Epidermal melanocyte (primary cell): ENCODE measurements around the gene CRCP.
"Not testable (repeated sequence)": the region's sequence is repeated elsewhere in the genome, so short reads cannot be mapped to it uniquely, and the experiment has no call there.

Experiments
- DNase-seq: peaks from one replicate; pipeline ENCODE4 v3.0.0; 2011; ENCODE audit warnings: low spot score; ENCODE audit not compliant: insufficient read length

CRCP gene

DNA sequence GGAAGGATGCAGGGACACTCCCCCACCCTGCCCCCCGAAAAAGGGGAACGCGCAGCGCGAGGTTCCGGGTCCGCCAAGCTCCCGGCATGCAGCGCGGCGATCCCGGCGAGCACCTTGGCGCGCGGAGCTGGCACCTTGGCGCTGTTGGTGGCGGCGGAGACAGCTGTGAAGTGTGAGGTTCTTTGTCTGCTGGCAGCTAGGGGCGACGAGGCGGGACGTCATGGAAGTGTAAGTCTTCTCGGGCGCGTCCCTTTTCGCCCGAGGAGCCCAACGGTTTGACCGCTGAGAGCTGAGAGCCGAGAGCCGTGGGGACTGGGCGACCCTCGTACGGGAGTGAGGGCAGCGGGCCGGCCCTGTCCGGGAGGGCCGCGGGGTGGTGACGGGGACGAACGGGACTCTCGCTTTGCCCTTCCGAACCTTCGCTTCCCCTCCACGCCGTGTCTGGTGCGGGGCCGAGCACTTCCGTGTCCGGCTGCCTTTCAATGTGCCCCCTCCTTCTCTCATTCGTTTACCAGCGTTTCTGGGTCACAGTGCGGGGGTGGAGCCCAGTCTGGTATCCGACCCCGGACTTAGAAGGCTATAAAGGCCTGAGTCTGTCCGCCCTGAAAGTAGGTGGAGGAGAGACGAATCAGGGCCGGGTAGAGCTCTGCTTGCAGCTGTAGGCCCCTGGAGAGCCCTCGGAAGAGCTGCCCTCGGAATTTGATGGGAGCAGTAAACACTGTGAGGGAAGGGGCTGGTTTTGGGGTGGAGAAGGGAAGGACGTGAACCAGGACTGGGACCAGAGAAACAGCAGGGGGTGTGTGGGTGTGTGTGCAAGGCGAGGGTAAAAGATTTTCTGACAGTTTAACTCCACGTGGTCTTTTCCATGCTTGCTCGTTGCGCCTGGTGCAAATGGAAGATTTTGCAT is at the start of gene CRCP:
TSS of gene CRCP (plus strand) at position 105 of the 907 bp plus-strand sequence. CDS start at position 221, 116 bp downstream.
- DNase-seq: peak; percentile 60

GRCh38 chr7:66069732-66070131 is 44.9 kb upstream of the CRCP start:
- no peak for DNase-seq

- no peak for DNase-seq
Observed at GRCh38 chr7:66070222-66070621, 44.4 kb upstream of the CRCP start.

DNA sequence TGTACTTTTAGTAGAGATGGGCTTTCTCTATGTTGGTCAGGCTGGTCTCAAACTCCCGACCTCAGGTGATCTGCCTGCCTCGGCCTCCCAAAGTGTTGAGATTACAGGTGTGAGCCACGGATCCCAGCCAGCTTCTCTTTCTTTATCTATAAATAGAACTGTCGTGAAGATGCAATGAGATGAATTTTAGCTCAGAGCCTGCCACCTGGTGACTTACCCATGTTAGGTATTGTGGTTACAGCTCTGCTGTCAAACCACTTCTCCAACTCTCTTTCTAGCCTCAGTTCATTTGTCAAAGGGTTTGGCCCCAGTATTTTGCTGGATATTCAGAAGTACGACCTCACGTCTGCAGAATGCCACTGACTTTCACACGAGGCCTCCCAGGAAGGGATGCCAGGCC is 42.4 kb upstream of the CRCP start:
- DNase-seq: not testable (repeated sequence)

DNA sequence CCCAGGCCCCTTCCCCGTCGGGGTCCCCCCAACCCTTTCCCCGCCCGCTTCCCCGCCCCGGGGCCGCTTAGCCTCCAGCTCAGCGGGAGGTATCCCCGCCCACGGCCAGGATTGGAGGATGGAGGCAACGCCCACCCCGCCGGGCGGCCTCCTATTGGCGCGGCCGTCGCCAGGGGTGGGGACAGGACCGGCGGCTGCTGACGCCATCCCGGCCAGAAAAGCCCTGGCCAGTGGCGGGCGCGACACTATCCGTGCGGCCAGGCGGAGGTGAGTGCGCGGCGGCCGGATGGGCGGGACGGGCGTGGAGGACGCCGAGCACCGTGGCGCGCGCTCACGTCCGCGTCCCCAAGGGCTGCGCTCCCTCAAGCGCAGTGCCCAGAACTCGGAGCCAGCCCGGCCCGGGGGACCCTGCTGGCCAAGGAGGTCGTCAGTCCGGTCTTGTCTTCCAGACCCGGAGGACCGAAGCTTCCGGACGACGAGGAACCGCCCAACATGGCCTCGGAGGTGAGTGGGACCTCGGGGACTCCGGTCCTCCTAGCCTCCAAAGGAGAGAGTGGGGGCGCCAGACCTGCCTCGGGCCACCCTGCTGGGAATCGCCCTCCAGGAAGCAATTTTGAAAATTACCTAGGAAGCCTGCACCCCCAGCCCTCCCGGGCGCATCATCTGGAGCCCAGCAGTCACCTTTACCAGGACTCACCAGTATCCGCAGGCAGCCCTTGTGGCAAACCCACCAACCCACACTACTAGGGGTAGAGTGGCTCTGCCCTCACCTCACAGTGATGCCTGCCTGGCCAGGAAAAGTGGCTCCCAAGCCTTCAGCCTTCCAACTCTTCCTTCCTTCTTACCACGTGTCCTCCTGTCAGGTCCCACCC is 38.8 kb upstream of the CRCP start, which contains the start of gene ASL:
TSS of gene ASL (plus strand) at position 230 of the 872 bp plus-strand sequence. CDS start at position 493, 263 bp downstream.
- peak; percentile 99 for DNase-seq

DNA sequence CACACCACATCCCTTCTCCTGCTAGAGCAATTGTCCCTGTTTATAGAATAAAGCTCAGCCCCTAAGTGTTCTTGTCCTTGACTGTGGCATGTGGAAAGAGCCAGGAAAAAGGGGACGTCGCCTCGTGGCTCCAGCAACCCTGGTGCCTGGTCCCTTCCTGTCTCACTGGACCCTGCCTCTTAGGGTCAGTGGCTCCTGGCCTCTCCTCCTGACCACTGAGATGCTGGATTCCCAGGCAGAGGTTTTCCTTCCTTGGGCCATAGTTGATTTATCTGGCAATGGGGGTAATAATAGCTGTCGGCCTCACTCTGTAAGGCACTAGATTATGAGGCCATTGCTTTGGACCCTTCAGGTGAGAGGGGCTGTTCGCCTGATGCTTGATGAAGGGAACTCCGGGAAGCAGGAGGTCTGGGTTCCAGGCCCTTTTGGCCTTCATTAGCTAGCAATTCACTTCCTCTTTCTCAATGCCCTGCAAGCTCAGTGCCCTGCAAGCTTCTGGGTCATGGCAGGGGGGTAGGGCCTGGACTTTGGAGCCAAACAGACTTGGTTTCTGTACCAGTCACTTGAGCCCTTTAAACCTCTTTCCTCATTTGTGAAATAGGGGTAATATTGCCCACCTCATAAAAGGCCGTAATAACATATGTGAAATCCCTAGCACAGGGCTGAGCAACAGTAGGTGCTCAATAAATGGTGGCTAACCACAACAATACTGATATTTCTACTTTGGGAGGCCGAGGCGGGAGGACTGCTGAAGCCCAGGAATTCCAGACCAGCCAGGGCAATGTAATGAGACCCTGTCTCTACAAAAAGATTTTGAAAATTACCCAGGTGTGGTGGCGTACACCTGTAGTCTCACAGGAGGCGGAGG is 38.0 kb upstream of the CRCP start:
- DNase-seq: peak; percentile 26

GRCh38 chr7:66078067-66078466 is 36.6 kb upstream of the CRCP start:
- no peak for DNase-seq

- DNase-seq: no peak
Observed at GRCh38 chr7:66082083-66082482, 32.6 kb upstream of the CRCP start.

GRCh38 chr7:66082886-66083415 is 31.7 kb upstream of the CRCP start:
- DNase-seq: no peak

- DNase-seq: no peak
Observed at GRCh38 chr7:66083677-66084076, 31.0 kb upstream of the CRCP start.

GRCh38 chr7:66088861-66089838 is 25.5 kb upstream of the CRCP start:
- no peak for DNase-seq

GRCh38 chr7:66092654-66093053 is 22.0 kb upstream of the CRCP start:
- DNase-seq: no peak

- no peak for DNase-seq
Observed at GRCh38 chr7:66095010-66095409, 19.6 kb upstream of the CRCP start.

DNA sequence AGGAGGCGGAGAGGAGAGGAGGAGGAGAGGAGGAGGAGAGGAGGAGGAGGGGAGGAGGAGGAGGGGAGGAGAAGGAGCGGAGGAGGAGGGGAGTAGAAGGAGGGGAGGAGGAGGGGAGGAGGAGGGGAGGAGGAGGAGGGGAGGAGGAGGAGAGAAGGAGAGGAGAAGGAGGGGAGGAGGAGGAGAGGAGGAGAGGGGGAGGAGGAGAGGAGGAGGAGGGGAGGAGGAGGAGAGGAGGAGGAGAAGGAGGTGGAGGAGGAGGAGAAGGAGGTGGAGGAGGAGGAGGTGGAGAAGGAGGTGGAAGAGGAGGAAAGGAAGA is 15.5 kb upstream of the CRCP start:
- DNase-seq: no peak

- DNase-seq: no peak
Observed at GRCh38 chr7:66099551-66100407, 14.9 kb upstream of the CRCP start.

DNA sequence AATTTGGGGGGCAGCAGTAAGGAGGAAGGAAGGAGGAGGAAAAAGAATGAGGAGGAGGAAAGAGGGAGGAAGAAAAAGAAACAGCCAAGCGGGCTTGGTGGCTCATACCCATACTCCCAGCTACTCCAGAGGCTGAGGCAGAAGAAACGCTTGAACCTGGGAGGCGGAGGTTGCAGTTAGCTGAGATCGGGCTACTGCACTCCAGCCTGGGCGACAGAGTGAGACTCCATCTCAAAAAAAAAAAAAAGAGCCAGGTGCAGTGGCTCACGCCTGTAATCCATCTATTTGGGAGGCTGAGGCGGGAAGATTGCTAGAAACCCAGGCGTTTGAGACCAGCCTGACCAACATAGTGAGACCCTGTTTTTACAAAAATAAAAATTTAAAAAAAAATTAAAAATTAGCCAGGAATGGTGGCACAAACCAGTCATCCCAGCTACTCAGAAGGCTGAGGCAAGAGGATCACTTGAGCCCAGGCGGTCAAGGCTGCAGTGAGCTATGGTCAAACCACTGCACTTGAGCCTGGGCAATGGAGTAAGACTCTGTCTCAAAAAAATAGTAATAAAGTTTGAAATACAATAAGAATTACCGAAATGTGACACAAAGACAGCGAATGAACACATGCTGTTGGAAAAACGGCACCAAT is 14.1 kb upstream of the CRCP start:
- DNase-seq: no peak

GRCh38 chr7:66102168-66102567 is 12.5 kb upstream of the CRCP start:
- DNase-seq: not testable (repeated sequence)

DNA sequence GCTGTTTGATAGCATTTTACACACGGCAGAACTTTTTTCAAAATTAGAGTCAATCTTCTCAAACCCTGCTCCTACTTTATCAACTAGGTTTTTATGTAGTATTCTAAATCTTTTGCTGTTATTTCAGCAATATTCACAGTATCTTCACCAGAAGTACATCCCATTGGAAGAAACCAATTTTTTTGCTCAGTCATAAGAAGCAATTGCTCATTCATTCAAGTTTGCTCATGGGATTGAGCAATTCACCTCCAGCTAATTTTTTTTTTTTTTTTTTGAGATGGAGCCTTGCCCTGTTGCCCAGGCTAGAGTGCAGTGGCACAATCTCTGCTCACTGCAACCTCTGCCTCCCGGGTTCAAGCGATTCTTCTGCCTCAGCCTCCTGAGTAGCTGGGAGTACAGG is 10.7 kb upstream of the CRCP start:
- not testable (repeated sequence) for DNase-seq
